Inferior parietal cortex (tissue), 1 donor: Measurements from ENCODE around the gene PCDHA6.
"Not testable (repeated sequence)": the region's sequence is repeated elsewhere in the genome, so short reads cannot be mapped to it uniquely, and the experiment has no call there.

Experiments
- DNase-seq: peaks from one replicate; pipeline ENCODE4 v3.0.0-alpha.2; 2016; ENCODE audit errors: extremely low spot score

Gene PCDHA6, protein sequence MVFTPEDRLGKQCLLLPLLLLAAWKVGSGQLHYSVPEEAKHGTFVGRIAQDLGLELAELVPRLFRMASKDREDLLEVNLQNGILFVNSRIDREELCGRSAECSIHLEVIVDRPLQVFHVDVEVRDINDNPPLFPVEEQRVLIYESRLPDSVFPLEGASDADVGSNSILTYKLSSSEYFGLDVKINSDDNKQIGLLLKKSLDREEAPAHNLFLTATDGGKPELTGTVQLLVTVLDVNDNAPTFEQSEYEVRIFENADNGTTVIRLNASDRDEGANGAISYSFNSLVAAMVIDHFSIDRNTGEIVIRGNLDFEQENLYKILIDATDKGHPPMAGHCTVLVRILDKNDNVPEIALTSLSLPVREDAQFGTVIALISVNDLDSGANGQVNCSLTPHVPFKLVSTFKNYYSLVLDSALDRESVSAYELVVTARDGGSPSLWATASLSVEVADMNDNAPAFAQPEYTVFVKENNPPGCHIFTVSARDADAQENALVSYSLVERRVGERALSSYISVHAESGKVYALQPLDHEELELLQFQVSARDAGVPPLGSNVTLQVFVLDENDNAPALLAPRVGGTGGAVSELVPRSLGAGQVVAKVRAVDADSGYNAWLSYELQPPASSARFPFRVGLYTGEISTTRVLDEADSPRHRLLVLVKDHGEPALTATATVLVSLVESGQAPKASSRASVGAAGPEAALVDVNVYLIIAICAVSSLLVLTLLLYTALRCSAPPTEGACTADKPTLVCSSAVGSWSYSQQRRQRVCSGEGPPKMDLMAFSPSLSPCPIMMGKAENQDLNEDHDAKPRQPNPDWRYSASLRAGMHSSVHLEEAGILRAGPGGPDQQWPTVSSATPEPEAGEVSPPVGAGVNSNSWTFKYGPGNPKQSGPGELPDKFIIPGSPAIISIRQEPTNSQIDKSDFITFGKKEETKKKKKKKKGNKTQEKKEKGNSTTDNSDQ

DNA sequence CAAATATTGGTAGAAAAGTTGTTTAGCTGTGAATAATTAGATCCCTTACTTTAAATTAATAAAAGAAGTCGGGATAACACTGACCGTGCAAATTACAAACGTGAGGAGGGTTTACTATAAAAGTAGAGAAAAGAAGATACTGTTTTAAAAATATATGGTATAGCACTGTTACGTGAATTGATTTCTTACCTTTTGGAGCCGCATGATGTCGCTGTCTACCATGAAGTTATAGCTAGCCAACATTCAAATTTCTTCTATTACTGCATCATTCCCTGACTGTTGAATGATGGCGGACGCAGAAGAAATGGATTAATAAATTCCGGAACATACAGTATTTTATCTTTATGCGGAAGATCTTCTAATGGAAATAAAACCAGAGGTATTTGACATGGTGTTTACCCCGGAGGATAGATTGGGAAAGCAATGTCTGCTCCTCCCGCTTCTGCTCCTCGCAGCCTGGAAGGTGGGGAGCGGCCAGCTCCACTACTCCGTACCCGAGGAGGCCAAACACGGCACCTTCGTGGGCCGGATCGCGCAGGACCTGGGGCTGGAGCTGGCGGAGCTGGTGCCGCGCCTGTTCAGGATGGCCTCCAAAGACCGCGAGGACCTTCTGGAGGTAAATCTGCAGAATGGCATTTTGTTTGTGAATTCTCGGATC lies at the start of gene PCDHA6:
TSS of gene PCDHA6 (plus strand) at position 257 of the 658 bp plus-strand sequence. CDS start at position 389, 132 bp downstream.
- DNase-seq, result peak; percentile 15

DNA sequence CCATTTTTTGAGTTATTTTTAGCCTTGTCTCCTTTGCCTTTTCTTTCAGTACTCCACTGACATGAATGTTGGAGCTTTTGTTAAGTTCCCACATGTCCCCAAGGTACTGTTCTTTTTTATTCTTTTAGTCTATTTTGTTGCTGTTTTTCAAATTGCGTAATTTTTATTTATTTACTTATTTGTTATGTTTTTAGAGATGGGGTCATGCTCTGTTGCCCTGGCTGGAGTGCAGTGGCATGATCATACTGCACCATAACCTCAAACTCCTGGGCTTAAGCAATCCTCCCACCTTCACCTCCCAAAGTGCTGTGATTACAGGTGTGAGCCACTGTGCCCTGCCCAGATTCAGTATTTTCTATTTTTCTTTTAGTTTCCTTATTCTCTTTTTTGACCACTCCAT lies 47.2 kb upstream of the PCDHA6 start:
- DNase-seq, result no peak

DNA sequence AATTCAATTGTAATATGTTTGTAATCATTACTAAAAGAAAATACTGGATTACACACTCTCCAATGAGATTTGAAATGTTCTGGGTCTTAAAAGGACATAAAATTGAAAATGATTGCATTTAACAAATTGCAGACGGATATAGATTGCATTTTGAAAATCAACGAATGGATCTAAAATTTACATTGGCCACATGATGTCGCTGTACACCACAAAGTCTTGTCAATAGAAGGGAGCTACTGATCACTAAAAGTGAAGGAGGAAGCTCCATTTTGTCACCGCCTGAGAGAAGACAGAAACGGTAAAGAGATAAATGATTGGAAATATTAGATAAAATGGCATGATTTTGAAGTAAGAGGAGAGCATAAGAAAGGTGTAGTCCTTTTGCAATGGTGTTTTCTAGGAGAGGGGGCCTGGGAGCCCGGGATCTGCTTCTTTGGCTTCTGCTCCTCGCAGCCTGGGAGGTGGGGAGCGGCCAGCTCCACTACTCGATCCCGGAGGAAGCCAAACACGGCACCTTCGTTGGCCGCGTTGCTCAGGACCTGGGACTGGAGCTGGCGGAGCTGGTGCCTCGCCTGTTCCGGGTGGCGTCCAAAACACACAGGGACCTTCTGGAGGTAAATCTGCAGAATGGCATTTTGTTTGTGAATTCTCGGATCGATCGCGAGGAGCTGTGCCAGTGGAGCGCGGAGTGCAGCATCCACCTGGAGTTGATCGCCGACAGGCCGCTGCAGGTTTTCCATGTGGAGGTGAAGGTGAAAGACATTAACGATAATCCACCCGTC lies 41.7 kb upstream of the PCDHA6 start, which contains the start of gene PCDHA1:
TSS of gene PCDHA1 (plus strand) at position 236 of the 782 bp plus-strand sequence.
- DNase-seq, result peak; percentile 2

DNA sequence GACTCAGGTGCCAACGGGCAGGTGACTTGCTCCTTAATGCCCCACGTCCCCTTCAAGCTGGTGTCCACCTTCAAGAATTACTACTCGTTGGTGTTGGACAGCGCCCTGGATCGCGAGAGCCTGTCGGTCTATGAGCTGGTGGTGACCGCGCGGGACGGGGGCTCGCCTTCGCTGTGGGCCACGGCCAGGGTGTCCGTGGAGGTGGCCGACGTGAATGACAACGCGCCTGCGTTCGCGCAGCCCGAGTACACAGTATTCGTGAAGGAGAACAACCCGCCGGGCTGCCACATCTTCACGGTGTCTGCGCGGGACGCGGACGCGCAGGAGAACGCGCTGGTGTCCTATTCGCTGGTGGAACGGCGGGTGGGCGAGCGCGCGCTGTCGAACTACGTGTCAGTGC lies 40.3 kb upstream of the PCDHA6 start:
- DNase-seq, result not testable (repeated sequence)

DNA sequence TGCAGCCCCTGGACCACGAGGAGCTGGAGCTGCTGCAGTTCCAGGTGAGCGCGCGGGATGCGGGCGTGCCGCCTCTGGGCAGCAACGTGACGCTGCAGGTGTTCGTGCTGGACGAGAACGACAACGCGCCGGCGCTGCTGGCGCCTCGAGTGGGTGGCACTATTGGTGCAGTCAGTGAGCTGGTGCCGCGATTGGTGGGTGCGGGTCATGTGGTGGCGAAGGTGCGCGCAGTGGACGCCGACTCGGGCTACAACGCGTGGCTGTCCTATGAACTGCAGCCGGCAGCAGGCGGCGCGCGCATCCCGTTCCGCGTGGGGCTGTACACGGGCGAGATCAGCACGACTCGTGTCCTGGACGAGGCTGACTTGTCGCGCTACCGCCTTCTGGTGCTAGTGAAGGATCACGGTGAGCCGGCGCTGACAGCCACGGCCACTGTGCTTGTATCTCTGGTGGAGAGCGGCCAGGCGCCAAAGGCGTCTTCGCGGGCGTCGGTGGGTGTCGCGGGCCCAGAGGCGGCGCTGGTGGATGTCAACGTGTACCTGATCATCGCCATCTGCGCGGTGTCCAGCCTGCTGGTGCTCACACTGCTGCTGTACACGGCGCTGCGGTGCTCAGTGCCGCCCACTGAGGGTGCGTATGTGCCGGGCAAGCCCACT lies 39.8 kb upstream of the PCDHA6 start:
- not testable (repeated sequence) for DNase-seq

DNA sequence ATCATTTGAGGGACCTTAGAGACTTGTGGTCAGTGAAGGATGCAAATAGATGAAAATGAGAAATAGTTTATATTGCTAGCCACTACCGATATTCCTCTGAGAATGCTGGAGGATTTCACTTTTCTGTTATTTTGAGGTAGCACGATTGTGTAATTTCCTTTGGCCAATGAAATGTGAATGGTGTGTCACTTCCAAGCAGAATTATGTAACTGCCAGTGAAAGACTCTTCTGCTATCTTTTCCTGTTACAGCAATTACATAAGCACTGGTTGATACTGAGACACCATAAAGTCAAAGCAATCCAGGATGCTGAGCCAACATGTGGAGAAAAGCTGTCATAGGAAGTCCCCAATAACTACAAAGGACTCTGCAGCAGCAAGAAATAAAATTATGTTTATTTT lies 36.7 kb upstream of the PCDHA6 start:
- no peak for DNase-seq

DNA sequence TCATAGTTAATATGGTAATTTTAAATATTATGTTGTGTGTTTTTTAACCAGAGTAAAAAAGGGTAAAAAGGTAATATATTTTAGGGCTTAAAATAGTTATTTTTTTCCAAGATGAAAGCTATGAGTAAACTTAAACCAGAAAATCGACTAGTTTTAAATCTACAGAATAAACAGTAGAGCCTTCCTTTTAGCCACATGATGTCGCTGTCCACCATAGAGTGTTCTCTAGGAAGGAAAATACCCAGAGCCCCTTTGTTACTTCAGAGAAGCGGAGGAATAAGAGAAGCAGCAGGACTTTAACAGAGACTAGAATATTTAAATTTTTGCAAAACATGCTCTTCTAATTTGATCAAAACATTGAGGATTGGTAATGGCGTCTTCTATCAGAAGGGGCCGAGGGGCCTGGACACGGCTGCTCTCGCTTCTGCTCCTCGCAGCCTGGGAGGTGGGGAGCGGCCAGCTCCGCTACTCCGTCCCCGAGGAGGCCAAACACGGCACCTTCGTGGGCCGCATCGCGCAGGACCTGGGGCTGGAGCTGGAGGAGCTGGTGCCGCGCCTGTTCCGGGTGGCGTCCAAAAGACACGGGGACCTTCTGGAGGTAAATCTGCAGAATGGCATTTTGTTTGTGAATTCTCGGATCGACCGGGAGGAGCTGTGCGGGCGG lies 33.0 kb upstream of the PCDHA6 start, which contains the start of gene PCDHA2:
TSS of gene PCDHA2 (plus strand) at position 258 of the 664 bp plus-strand sequence.
- peak; percentile 22 for DNase-seq

DNA sequence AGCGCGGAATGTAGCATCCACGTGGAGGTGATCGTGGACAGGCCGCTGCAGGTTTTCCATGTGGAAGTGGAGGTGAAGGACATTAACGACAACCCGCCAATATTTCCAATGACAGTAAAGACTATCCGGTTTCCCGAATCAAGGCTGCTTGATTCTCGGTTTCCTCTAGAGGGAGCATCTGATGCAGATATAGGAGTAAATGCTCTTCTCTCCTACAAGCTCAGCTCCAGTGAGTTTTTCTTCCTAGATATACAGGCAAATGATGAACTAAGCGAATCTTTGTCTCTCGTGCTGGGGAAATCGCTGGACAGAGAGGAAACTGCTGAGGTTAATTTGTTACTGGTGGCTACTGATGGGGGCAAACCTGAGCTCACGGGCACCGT lies 32.5 kb upstream of the PCDHA6 start:
- peak; percentile 5 for DNase-seq

DNA sequence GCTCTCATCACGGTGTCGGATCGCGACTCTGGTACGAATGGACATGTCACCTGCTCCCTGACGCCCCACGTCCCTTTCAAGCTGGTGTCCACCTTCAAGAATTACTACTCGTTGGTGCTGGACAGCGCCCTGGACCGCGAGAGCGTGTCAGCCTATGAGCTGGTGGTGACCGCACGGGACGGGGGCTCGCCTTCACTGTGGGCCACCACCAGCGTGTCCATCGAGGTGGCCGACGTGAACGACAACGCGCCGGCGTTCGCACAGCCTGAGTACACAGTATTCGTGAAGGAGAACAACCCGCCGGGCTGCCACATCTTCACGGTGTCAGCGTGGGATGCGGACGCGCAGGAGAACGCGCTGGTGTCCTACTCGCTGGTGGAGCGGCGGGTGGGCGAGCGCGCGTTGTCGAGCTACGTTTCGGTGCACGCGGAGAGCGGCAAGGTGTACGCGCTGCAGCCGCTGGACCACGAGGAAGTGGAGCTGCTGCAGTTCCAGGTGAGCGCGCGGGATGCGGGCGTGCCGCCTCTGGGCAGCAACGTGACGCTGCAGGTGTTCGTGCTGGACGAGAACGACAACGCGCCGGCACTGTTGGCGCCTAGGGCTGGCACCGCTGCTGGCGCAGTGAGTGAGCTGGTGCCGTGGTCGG lies 31.6 kb upstream of the PCDHA6 start:
- DNase-seq, result not testable (repeated sequence)

DNA sequence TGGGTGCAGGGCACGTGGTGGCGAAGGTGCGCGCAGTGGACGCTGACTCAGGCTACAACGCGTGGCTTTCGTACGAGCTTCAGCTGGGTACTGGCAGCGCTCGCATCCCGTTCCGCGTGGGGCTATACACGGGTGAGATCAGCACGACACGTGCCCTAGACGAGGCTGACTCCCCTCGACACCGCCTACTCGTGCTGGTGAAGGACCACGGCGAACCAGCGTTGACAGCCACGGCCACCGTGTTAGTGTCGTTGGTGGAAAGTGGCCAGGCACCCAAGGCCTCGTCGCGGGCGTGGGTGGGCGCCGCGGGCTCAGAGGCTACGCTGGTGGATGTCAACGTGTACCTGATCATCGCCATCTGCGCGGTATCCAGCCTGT lies 31.1 kb upstream of the PCDHA6 start:
- no peak for DNase-seq

DNA sequence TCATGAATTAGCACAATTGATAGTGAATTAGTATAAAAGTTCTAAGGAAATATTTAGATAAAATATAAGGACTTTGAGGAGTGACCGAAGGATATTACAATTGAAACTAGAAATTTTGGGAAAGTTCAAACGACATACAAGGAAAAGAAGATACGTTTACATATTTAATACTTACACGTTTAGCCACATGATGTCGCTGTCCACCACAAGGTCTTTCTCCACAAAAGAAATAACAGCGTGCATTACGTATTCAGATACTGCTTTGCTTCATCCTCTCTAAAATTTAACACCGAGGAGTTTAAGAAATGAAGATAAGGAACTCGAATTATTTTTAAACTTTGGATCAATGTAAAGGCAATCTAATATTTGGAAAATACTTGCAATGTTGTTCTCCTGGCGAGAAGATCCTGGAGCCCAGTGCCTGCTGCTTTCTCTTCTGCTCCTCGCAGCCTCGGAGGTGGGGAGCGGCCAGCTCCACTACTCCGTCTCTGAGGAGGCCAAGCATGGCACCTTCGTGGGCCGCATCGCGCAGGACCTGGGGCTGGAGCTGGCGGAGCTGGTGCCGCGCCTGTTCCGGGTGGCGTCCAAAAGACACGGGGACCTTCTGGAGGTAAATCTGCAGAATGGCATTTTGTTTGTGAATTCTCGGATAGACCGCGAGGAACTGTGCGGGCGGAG lies 26.8 kb upstream of the PCDHA6 start, which contains the start of gene PCDHA3:
TSS of gene PCDHA3 (plus strand) at position 242 of the 678 bp plus-strand sequence.
- DNase-seq, result peak; percentile 45

DNA sequence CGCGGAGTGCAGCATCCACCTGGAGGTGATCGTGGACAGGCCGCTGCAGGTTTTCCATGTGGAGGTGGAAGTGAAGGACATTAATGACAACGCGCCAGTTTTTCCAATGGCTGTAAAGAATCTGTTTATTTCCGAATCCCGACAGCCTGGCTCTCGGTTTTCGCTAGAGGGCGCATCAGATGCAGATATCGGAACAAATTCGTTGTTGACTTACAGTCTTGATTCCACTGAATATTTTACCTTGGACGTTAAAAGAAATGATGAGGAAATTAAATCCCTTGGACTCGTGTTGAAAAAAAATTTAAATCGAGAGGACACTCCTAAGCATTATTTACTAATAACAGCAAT lies 26.3 kb upstream of the PCDHA6 start:
- DNase-seq, result peak; percentile 26

DNA sequence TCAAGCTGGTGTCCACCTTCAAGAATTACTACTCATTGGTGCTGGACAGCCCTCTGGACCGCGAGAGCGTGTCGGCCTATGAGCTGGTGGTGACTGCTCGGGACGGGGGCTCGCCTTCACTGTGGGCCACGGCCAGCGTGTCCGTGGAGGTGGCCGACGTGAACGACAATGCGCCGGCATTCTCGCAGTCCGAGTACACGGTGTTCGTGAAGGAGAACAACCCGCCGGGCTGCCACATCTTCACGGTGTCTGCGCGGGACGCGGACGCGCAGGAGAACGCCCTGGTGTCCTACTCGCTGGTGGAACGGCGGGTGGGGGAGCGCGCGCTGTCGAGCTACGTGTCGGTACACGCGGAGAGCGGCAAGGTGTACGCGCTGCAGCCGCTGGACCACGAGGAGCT lies 25.4 kb upstream of the PCDHA6 start:
- DNase-seq, result not testable (repeated sequence)

DNA sequence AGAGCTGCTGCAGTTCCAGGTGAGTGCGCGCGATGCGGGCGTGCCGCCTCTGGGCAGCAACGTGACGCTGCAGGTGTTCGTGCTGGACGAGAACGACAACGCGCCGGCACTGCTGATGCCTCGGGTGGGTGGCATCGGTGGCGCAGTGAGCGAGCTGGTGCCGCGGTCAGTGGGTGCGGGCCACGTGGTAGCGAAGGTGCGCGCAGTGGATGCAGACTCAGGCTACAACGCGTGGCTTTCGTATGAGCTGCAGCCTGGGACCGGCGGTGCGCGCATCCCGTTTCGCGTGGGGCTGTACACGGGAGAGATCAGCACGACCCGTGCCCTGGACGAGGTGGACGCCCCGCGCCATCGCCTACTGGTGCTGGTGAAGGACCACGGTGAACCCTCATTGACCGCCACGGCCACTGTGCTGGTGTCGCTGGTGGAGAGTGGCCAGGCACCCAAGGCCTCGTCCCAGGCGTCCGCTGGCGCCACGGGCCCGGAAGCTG lies 24.9 kb upstream of the PCDHA6 start:
- DNase-seq, result no peak

DNA sequence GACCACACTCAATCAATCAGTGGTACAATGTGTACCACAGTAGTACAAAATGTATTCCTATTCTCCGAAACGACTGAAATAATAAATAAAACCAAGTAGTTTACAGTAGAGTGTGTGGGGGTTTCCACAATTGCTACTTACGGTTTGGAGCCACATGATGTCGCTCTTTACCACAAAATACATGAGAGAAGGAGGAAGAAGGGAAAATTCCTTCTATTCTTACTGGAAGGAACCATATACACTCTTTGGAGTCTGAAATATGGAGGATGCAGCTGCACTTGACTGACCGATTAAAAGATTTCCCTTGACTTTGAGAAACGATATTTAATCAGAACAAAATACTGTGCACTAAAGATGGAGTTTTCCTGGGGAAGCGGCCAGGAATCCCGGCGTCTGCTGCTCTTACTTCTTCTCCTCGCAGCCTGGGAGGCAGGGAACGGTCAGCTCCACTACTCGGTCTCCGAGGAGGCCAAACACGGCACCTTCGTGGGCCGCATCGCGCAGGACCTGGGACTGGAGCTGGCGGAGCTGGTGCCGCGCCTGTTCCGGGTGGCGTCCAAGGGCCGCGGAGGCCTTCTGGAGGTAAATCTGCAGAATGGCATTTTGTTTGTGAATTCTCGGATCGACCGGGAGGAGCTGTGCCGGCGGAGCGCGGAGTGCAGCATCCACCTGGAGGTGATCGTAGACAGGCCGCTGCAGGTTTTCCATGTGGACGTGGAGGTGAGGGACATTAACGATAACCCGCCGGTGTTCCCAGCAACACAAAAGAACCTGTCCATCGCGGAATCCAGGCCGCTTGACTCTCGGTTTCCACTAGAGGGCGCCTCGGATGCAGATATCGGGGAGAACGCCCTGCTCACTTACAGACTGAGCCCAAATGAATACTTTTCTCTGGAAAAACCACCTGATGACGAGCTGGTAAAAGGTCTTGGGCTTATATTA lies 20.7 kb upstream of the PCDHA6 start, which contains the start of gene PCDHA4:
TSS of gene PCDHA4 (plus strand) at position 235 of the 942 bp plus-strand sequence.
- peak; percentile 58 for DNase-seq

DNA sequence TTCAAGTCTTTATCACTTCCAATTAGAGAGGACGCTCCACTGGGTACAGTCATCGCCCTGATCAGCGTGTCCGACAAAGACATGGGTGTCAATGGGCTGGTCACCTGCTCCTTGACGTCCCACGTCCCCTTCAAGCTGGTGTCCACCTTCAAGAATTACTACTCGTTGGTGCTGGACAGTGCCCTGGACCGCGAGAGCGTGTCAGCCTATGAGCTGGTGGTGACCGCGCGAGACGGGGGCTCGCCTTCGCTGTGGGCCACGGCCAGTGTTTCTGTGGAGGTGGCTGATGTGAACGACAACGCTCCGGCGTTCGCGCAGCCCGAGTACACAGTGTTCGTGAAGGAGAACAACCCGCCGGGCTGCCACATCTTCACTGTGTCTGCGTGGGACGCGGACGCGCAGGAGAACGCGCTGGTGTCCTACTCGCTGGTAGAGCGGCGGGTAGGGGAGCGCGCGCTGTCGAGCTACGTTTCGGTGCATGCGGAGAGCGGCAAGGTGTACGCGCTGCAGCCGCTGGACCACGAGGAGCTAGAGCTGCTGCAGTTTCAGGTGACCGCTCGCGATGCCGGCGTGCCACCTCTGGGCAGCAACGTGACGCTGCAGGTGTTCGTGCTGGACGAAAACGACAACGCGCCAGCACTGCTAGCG lies 19.4 kb upstream of the PCDHA6 start:
- DNase-seq, result not testable (repeated sequence)

DNA sequence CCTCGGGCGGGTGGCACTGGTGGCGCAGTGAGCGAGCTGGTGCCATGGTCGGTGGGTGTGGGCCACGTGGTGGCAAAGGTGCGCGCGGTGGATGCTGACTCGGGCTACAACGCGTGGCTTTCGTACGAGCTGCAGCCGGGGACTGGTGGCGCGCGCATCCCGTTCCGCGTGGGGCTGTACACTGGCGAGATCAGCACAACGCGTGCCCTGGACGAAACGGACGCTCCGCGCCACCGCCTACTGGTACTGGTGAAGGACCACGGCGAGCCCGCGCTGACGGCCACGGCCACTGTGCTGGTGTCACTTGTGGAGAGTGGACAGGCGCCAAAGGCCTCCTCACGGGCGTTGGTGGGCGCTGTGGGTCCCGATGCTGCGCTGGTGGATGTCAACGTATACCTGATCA lies 18.9 kb upstream of the PCDHA6 start:
- no peak for DNase-seq
